HG03139 (cell line): Measurements from ENCODE around the gene RNF187.

Source experiments
- ATAC-seq: cut with Tn5 transposase; IDR thresholded peaks from one replicate; pipeline ENCODE4 v1.9.1; 2021; ENCODE audit not compliant: unreplicated experiment

Gene RNF187

DNA sequence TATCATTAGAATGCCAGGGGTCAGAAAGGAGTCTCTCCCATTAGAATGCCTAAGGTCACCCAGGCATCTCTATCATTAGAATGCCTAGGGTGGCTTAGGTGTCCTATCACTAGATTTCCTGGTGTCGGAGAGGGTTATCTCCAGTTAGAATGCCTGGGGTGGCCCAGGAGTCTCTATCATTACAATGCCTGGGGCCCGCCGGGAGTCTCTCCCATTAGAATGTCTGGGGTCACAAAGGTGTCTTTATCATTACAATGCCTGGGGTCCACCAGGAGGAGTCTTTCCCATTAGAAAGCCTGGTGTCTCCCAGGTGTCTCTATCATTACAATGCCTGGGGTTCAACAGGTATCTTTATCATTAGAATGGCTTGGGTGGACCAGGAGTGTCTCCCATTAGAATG is 56.2 kb downstream of the RNF187 start:
- no peak for ATAC-seq

- no peak for ATAC-seq
Observed at GRCh38 chr1:228544021-228544850, 57.1 kb downstream of the RNF187 start.

- no peak for ATAC-seq
Observed at GRCh38 chr1:228544921-228545591, 57.9 kb downstream of the RNF187 start.
